Measurements from ENCODE around the gene CKB.

The CKB gene

DNA sequence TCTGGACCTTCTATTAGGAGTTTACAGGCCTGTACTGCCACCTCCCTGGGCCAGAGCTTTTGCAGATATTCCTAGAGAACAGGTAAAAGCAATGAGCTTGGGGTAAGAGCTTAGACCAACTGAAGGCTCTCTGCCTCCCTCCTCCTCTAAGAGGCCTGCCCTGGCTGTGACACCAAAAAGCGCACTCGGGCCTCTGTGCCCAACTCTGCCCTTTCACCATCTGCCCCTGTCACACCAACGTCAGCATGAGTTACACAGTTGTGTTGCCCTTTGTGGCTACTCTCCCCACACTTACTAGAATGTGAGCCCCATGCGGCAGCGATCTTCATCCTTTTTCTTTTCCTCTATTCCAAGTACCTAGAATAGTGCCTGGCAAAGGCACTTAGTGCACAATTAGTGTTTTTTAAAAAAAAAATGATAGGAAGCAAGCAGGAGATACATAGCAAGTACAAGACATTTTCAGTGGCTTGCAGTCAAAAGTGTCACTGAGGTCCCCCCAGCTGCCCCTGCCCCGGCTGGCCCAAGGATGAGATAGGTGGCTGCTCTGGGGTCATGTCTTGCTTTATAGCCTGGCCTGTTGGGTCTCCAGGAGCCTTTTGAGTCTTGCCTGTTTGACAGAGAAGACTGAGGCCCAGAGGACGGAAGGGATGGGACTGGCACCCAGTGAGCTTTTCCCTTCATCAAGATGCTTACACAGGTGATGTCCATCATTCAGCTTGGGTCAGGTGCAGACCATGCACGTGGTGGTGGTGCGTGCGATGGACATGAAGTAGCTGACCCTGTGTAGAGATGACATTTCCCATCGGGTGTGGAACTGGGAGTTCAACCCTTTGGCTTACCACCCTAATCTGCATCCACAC is 12.5 kb downstream of the CKB start:
- no peak for TF ChIP-seq CTCF (IDR thresholded peaks at IDR 0.05; ENCODE audit: borderline replicate concordance, insufficient read depth, low read depth, low read length)
- no peak overlapping the region for H3K4me3 ChIP-seq (ENCODE audit: low read depth, low read length)

DNA sequence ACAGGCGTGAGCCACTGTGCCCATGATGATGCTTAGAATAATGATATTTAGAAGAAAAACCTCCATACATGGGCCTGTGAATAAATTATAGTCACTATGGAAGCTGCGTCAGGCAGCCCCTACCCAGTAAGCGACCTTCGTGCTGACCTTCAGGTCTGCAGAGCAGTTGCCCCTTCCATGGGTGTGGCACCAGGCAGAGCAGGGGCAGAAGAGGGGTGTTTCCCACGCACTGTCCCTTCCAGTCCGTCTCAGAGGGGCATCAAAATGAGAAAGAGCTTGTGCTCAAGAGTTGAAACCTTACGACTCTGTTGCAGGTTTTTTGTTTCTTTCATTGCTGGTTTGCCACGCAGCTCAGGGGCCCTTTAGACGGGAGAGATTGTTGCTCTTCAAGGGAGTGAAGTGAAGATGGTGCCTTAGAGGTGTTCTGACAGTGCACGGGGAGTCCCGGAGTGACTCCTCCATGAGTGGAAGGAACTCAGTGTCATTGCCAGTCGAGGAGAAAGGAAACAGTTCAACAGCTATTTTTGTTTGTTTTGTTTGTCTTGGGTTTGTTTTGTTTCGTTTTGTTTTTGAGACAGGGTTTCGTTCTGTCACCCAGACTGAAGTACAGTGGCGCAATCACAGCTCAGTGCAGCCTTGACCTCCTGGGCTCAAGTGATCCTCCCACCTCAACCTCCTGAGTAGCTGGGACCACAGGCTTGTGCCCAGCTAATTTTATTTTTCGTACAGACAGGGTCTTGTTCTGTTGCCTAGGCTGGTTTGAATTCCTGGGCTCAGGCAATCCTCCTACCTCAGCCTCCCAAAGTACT is 13.9 kb downstream of the CKB start:
- TF ChIP-seq CTCF (IDR thresholded peaks at IDR 0.05; ENCODE audit: borderline replicate concordance, insufficient read depth, low read depth, low read length) = no peak
- H3K4me3 ChIP-seq (ENCODE audit: low read depth, low read length) = no peak overlapping the region

- H3K4me3 ChIP-seq (ENCODE audit: low read depth, low read length) = no peak overlapping the region
- TF ChIP-seq CTCF (IDR thresholded peaks at IDR 0.05; ENCODE audit: borderline replicate concordance, insufficient read depth, low read depth, low read length) = no peak
Measured at GRCh38 chr14:103507751-103508150, 14.9 kb downstream of the CKB start.

DNA sequence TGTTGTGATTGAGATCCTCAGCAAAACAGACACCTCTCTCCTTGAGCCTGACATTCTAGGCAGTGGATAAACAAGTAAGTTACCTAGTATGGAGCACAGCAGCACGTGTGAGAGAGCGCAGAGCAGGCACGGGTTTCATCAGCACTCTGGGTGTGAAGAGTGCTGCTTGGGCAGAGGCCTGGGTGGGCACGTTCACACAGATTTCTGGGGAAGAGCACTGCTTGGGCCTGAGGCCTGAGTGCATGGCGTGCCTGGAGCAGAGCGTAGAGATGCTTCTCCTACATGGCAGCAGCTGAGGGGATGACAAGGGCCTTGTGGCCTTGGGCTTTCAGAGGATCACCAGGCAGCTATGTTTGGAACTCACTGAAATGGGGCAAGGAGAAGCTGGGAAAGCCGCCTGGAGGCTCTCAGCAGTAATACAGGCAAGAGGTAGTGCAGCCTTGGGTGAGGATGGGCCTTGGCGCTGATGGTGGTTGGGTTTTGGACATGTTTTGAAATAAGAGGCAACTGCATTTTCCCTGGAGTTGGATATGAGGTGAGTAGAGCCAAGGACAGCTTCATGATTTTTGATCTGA is 17.6 kb downstream of the CKB start:
- H3K4me3 ChIP-seq (ENCODE audit: low read depth, low read length) = no peak overlapping the region
- TF ChIP-seq CTCF (IDR thresholded peaks at IDR 0.05; ENCODE audit: borderline replicate concordance, insufficient read depth, low read depth, low read length) = no peak

- no peak for TF ChIP-seq CTCF (IDR thresholded peaks at IDR 0.05; ENCODE audit: borderline replicate concordance, insufficient read depth, low read depth, low read length)
- no peak overlapping the region for H3K4me3 ChIP-seq (ENCODE audit: low read depth, low read length)
Measured at GRCh38 chr14:103503296-103503695, 19.3 kb downstream of the CKB start.

DNA sequence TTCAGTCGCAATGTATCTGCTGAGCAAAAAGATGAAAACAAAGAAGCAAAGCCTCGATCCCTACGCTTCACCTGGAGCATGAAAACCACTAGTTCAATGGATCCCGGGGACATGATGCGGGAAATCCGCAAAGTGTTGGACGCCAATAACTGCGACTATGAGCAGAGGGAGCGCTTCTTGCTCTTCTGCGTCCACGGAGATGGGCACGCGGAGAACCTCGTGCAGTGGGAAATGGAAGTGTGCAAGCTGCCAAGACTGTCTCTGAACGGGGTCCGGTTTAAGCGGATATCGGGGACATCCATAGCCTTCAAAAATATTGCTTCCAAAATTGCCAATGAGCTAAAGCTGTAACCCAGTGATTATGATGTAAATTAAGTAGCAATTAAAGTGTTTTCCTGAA is 19.8 kb downstream of the CKB start:
- no peak overlapping the region for H3K4me3 ChIP-seq (ENCODE audit: low read depth, low read length)
- no peak for TF ChIP-seq CTCF (IDR thresholded peaks at IDR 0.05; ENCODE audit: borderline replicate concordance, insufficient read depth, low read depth, low read length)

Data from GM12875 (cell line).